Activated CD8-positive, alpha-beta memory T cell treated with anti-CD3 and anti-CD28 coated beads for 48 hours (primary cell): ENCODE results near the gene SNX10.

Experiments
- DNase-seq, 3 experiments: peaks; one replicate each; pipeline ENCODE4 v3.0.0-alpha.2; 2020; ENCODE audit warnings: low read depth in 2 of 3, low spot score in 2 of 3

The SNX10 gene

GRCh38 chr7:26334166-26334859, 42.7 kb downstream of the SNX10 start:
- no peak for DNase-seq

DNA sequence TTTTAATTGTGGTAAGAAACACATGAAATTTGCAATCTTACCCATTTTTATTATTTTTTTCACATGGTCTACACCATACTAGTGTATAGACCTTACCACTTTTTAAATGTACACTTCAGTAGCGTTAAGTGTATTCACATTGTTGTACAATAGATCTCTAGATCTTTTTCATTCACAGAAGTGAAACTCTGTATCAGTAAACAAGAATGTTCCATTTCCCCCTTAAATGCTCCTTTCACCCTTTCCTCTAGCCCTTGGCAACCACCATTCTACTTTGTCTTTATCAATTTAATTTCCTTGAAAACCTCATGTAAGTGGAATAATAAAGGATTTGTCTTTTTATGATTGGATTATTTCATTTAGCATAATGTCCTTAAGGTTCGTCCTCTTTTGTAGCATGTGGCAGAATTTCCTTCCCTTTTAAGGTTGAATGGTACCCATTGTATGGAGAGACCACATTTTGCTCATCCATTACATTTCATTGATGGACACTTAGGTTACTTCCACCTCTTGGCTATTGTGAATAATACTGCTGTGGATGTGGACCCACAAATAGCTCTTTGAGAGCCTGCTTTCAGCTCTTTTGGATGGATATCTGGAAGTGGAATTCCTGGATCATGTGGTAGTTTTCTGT, 45.7 kb downstream of the SNX10 start:
- DNase-seq, result no peak

GRCh38 chr7:26340476-26341018, 48.9 kb downstream of the SNX10 start:
- no peak for DNase-seq

GRCh38 chr7:26343320-26343832, 51.7 kb downstream of the SNX10 start:
- no peak for DNase-seq

DNA sequence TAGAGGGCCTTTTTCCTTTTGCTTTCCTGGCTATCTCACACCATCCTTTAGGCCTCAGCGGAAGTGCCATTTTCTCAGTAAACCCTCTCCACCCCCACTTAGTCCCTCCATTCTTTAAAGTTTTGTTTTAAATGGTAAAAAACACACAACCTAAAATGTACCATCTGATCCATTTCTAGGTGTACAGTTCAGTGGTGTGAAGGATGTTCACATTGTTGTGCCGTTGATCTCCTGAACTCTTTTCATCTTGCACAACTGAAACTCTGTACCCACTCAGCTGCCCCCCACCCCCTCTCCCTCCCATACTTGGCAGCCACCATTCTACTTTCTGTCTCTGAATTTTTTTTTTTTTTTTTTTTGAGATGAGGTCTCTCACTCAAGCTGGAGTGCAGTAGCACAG, 52.2 kb downstream of the SNX10 start:
- no peak for DNase-seq

- DNase-seq, result no peak
Measured at GRCh38 chr7:26345202-26345601, 53.5 kb downstream of the SNX10 start.

DNA sequence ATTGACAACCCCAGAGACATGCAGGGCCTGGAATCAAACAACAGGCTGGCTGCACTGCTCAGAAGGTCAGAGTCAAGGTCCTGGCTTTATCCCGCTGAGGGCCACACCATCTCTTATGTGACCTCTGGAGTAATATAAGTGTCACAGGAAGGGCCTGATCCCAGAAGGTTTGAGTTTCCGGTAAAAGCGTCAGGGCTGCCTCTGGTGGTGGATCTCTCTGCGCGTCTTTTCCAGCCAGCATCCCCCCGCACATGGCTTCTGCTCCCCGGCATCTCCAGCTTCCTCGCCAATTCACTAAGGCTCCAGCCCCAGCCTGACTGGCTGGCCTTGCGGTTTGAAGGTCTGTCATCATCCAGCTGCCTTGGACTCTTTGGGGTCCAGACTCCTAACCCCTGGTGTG, 54.2 kb downstream of the SNX10 start:
- DNase-seq, result no peak

- DNase-seq, result no peak
Measured at GRCh38 chr7:26346611-26347203, 55.0 kb downstream of the SNX10 start.

GRCh38 chr7:26348234-26348851, 56.7 kb downstream of the SNX10 start:
- DNase-seq, result no peak

- no peak for DNase-seq
Measured at GRCh38 chr7:26349005-26349915, 57.6 kb downstream of the SNX10 start.

DNA sequence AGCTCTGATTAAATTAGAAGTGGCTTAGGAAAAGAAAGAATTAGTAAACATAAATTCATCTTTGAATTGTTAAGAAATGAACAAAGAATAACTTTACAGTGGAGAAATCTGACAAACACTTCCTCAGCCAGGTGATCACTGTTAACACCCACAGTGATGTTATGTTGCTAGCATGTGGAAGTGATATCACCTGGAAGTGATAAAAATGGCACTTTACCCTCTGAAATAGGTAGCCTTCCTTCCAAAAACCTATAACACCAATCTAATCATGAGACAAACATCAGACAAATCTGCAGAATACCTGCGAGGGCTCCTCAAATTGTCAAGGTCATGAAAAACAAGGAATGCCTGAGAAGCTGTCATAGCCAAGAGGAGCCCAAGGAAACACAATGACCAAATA, 59.5 kb downstream of the SNX10 start:
- no peak for DNase-seq

DNA sequence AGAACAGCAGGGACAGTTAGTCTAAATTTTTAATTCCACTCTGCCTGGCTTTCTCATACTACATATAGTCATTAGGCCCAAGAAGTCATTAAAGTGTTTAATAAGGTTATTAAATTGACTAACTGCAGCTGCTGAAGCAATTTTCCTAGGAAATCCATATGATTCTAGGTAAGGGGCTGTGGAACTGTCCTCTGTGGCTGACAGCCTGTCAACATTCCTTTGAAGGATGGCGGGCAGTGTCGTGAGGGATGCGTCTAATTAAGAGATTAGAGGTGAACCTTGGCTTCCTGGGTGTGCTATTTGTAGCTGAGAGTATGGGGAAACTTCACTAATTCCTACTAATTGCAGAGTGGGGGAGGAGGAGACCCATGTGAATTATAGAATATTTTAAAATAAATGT, 64.6 kb downstream of the SNX10 start:
- DNase-seq, result no peak

GRCh38 chr7:26356929-26357798, 65.5 kb downstream of the SNX10 start:
- no peak for DNase-seq

DNA sequence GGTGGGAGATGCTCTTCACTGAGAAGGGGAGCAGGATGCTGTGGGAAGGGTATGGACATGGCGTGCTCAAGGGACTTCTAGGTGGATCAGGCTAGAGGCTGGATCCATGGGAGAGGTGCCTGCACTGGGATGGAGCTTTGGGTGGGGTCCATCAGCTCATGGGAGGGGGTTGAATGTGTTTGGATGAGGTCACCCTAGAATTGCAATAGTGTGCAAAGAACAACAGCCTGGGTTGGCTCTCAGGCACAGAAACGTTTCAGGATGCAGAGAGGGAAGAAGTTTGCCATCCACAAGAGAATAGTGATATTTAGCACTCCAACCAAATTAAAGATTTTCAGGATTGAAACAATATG, 66.1 kb downstream of the SNX10 start:
- DNase-seq, result no peak

- no peak for DNase-seq
Measured at GRCh38 chr7:26360650-26361049, 69.0 kb downstream of the SNX10 start.

GRCh38 chr7:26361637-26362036, 70.0 kb downstream of the SNX10 start:
- no peak for DNase-seq

DNA sequence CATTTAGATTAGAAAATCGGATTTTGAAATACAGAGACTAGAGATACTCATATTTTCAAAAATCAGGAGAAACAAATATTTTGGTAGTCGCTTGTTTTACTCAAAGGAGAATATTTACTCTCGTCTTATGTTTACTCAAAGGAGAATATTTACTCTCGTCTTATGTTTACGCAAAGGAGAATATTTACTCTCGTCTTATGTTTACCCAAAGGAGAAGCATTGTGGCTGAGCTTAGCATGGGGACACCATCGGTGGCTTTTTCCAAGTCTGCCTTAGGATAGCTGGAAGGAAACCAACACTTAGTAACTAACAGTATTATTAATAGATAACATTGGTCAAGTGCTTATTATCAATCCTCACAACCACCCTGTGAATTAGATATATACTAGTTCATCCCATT, 71.8 kb downstream of the SNX10 start:
- no peak for DNase-seq

DNA sequence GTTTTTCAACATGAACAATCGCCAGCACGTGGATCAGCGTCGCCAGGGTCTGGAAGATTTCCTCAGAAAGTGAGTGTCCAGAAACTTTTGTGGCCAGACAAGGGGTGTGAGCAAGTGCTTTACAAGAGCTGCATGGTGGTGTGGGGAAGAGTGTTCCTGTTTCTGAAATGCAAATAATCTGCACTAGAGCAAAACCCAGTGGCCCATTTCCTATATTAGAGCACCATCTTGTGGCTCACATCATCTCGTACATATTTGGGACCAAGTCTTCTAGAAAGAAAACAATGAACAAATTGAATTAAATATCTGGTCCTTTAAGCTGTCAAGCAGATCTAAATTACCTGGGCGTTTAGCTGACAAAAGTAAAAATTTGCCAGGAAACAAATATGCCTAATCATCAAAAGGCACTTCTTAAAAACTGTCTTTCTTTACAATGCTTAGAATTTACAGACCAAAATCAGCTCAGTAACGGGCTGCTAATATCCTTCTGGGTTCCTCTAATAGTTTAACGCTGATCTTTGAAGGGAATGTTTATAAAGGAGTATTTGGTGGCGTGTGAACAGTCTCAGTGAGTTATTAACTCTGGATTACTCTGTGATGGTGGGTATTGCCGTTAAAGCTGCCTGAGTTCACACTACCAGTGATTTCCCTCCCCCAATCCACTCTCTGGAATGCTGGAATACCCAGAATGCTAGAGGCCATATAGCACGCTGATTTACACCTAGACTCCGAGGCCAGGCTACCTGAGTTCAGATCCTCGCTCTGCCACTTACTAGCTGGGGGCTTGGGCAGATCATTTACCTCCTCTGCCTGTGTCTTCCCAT, 73.6 kb downstream of the SNX10 start:
- DNase-seq, result no peak

DNA sequence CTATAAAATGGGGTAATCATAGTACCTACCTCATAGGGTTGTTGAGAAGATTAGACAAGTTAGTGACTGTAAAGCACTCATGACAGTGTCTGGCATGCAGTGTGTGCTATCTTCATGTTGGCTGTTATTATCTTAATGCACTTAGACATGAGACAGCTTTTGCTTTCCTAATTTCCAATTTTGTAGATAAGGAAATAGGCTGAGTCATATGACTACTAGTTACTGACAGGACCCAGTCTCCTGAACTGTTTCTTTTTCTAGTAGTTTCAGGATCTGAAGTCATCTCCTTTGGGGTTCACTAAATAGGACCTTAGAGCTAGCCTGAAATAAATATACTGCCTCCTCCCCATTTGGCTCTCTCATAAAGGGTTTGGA, 74.2 kb downstream of the SNX10 start:
- no peak for DNase-seq
